ENCODE results near the gene ARMH2. TPM values are rescaled to one million over a fixed set of nuclear protein-coding genes. Genes with fewer than 3 reads are reported as not detected.

Gene ARMH2
- total RNA-seq, 1 experiment from 2014 or later, result not detected

DNA sequence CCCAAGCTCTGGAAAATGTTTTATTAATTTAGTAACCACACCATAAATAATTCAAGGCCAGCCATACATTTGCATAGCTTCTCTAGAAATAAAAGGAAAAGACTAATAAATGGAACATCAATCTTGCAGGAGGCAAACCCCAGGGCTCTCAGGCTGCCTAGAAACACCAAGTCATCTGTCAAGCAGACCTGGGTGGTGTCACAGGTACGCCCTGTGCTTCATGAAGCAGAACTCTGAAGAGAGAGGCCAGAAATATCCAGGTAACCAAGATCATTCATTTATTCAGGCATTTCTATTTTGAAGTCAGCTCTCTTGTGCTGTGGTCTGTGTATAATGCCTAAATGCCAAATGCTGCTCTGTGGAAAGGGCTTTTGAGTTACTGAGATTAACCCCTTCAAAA lies 45.3 kb upstream of the ARMH2 start:
- no peak overlapping the region for H3K27ac Mint-ChIP-seq
- Histone ChIP-seq H3K9ac (ENCODE audit: extremely low read depth, insufficient read length, low read length) (no peak overlapping the region), H4K5ac (ENCODE audit: insufficient read length, low read depth, low read length) (no peak overlapping the region), H2AFZ (ENCODE audit: low read length) (no peak overlapping the region), H3K79me1 (ENCODE audit: insufficient read depth, low read depth, low read length, poor library complexity, severe bottlenecking) (no peaks in the 10 kb centered on the region), H2BK120ac (ENCODE audit: low read depth, low read length, poor library complexity, severe bottlenecking) (no peak overlapping the region), H3T11ph (ENCODE audit: low read length) (no peak overlapping the region), H3K18ac (ENCODE audit: insufficient read length, low read depth, low read length) (no peak overlapping the region), H3K4me2 (ENCODE audit: insufficient read depth, insufficient read length, low read length) (no peak overlapping the region), H3K23ac (ENCODE audit: insufficient read length, low read depth, low read length) (no peak overlapping the region), H2BK20ac (ENCODE audit: low read depth, low read length, poor library complexity, severe bottlenecking) (no peak overlapping the region), H3K9me3 (ENCODE audit: control insufficient read depth, low read depth, low read length) (no peaks in the 10 kb centered on the region), H3K27ac (ENCODE audit: insufficient read length, low read depth, low read length) (no peak overlapping the region), H3K4me1 (ENCODE audit: insufficient read depth, low read length) (no peaks in the 10 kb centered on the region), H4K8ac (replicated peaks; ENCODE audit: insufficient read length, low read depth, low read length) (no peak overlapping the region), H4K20me1 (ENCODE audit: control insufficient read depth, insufficient read depth, insufficient read length) (no peaks in the 10 kb centered on the region), H2BK12ac (ENCODE audit: insufficient read length, low read depth, low read length) (no peak overlapping the region), H2AK5ac (ENCODE audit: insufficient read length, low read length) (no peak overlapping the region), H2BK15ac (ENCODE audit: low read depth, low read length) (no peak overlapping the region), H3K23me2 (ENCODE audit: insufficient read length, low read depth, low read length, poor library complexity, severe bottlenecking) (no peaks in the 10 kb centered on the region), H3K56ac (ENCODE audit: insufficient read length, low read depth, low read length) (no peak overlapping the region), H3K27me3 (ENCODE audit: insufficient read depth, low read length) (no peaks in the 10 kb centered on the region), H4K91ac (ENCODE audit: insufficient read length, low read depth, low read length) (no peak overlapping the region), H3K14ac (ENCODE audit: insufficient read depth, low read length) (no peak overlapping the region), H3K79me2 (ENCODE audit: insufficient read depth, low read length) (no peaks in the 10 kb centered on the region), H3K4ac (ENCODE audit: low read depth, low read length) (no peak overlapping the region), H2BK5ac (ENCODE audit: insufficient read length, low read length) (no peak overlapping the region)
- peaks cover 7 to 20% (median 17%) of the 10 kb centered on the region in 3 experiments; a peak in 5 of 7 replicates for H3K36me3 Mint-ChIP-seq (ENCODE audit: insufficient read depth in 1 of 3, low read depth in 3 of 3)
- WGBS (ENCODE audit: extremely low coverage, insufficient read length, low lambda C conversion rate), result no CpG with 5 or more reads among the region's 1 CpG
- H3K4me1 Mint-ChIP-seq, result peaks cover 7 to 8% of the 10 kb centered on the region in 2 experiments; a peak in 3 of 4 replicates
- no peak overlapping the region for H3K4me3 Mint-ChIP-seq
- DNase-seq, result no peak
- H3K27me3 Mint-ChIP-seq (ENCODE audit: low read depth), result no peaks in the 10 kb centered on the region
- TF ChIP-seq, protein P1, sequence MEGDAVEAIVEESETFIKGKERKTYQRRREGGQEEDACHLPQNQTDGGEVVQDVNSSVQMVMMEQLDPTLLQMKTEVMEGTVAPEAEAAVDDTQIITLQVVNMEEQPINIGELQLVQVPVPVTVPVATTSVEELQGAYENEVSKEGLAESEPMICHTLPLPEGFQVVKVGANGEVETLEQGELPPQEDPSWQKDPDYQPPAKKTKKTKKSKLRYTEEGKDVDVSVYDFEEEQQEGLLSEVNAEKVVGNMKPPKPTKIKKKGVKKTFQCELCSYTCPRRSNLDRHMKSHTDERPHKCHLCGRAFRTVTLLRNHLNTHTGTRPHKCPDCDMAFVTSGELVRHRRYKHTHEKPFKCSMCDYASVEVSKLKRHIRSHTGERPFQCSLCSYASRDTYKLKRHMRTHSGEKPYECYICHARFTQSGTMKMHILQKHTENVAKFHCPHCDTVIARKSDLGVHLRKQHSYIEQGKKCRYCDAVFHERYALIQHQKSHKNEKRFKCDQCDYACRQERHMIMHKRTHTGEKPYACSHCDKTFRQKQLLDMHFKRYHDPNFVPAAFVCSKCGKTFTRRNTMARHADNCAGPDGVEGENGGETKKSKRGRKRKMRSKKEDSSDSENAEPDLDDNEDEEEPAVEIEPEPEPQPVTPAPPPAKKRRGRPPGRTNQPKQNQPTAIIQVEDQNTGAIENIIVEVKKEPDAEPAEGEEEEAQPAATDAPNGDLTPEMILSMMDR (conservative IDR thresholded peaks at IDR 0.05), result no peak
- H3K9me3 Mint-ChIP-seq, result no peaks in the 10 kb centered on the region
